Stimulated activated naive B cell treated with anti-CD40 and anti-IgM and Interleukin-4, amounts not matched to agents 10 μg/mL and 1 μg/mL and 100 μg/mL, for 72 hours (primary cell): ENCODE data around the gene ASTN2.
A peak's percentile ranks its signal among the peaks of the same experiment; 100 is the strongest.
"Not testable (repeated sequence)": the region's sequence is repeated elsewhere in the genome, so short reads cannot be mapped to it uniquely, and the experiment has no call there.

ENCODE experiments used
- ATAC-seq, 2 donors: fragments of 150-1000 bp; cut with Tn5 transposase; replicated peaks; 2 replicates each; pipeline ENCODE4 v1.10.0; 2021; ENCODE audit warnings: moderate library complexity in 1 of 2
- DNase-seq: peaks from one replicate; pipeline ENCODE4 v3.0.0; 2021
- H3K27ac Mint-ChIP-seq: one replicate; pipeline ENCODE4 v1.8.0; 2022; ENCODE audit warnings: mild to moderate bottlenecking, mixed read lengths
- H3K27me3 Mint-ChIP-seq, 2 donors: one replicate each; pipeline ENCODE4 v1.8.0; 2022; ENCODE audit warnings: mixed read lengths in 2 of 2
- H3K36me3 Mint-ChIP-seq, 2 donors: one replicate each; pipeline ENCODE4 v1.8.0; 2022; ENCODE audit warnings: mixed read lengths in 2 of 2, mild to moderate bottlenecking in 1 of 2
- H3K4me1 Mint-ChIP-seq, 2 donors: one replicate each; pipeline ENCODE4 v1.8.0; 2022; ENCODE audit warnings: mixed read lengths in 2 of 2, mild to moderate bottlenecking in 1 of 2
- H3K4me3 Mint-ChIP-seq, 2 donors: one replicate each; pipeline ENCODE4 v1.8.0; 2022; ENCODE audit warnings: mild to moderate bottlenecking in 2 of 2, mixed read lengths in 2 of 2, moderate library complexity in 1 of 2
- H3K9me3 Mint-ChIP-seq, 2 donors: one replicate each; pipeline ENCODE4 v1.8.0; 2022; ENCODE audit warnings: mixed read lengths in 2 of 2, mild to moderate bottlenecking in 1 of 2

ASTN2 gene

GRCh38 chr9:116460026-116460425 is 954.8 kb downstream of the ASTN2 start:
- Mint-ChIP-seq H3K4me3 (no peak overlapping the region), H3K9me3 (peaks cover 8 to 16% of the 10 kb centered on the region in 2 donors), H3K4me1 (no peaks in the 10 kb centered on the region), H3K27me3 (no peaks in the 10 kb centered on the region), H3K36me3 (peaks cover 0 to 3% of the 10 kb centered on the region in 2 donors), H3K27ac (no peak overlapping the region)
- ATAC-seq (no peak), DNase-seq (no peak)

DNA sequence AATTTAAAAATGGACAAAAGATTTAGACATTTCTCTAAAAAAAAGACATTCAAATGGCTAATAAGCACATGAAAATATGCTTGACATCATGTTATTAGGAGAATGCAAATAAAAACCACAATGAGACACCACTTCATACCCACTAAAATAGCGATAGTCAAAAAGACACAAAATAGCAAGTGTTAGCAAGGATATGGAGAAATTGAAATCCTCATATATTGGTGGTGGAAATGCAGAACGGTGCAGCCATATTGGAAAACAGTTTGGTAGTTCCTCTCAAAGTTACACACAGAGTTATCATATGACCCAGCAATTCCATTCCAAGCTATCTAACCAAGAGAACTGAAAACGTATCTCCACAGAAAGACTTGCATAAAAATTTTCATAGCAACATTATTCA is 955.3 kb downstream of the ASTN2 start:
- no peak overlapping the region for H3K27ac Mint-ChIP-seq
- no peaks in the 10 kb centered on the region for H3K4me1 Mint-ChIP-seq
- no peak for DNase-seq
- peaks cover 8 to 16% of the 10 kb centered on the region in 2 donors for H3K9me3 Mint-ChIP-seq
- ATAC-seq, result no peak
- H3K4me3 Mint-ChIP-seq, result no peak overlapping the region
- peaks cover 0 to 3% of the 10 kb centered on the region in 2 donors for H3K36me3 Mint-ChIP-seq
- H3K27me3 Mint-ChIP-seq, result no peaks in the 10 kb centered on the region

- ATAC-seq, result no peak
- DNase-seq, result no peak
- H3K27me3 Mint-ChIP-seq, result no peaks in the 10 kb centered on the region
- no peak overlapping the region for H3K27ac Mint-ChIP-seq
- H3K4me1 Mint-ChIP-seq, result no peaks in the 10 kb centered on the region
- H3K4me3 Mint-ChIP-seq, result no peak overlapping the region
- peaks cover 8 to 16% of the 10 kb centered on the region in 2 donors for H3K9me3 Mint-ChIP-seq
- H3K36me3 Mint-ChIP-seq, result peaks cover 0 to 3% of the 10 kb centered on the region in 2 donors
Observed at GRCh38 chr9:116456490-116457088, 958.3 kb downstream of the ASTN2 start.

GRCh38 chr9:116454539-116454938 is 960.3 kb downstream of the ASTN2 start:
- DNase-seq, H3K4me1 Mint-ChIP-seq, H3K27ac Mint-ChIP-seq, ATAC-seq, H3K4me3 Mint-ChIP-seq, H3K36me3 Mint-ChIP-seq, H3K27me3 Mint-ChIP-seq: not testable (repeated sequence)
- peaks cover 8 to 13% of the 10 kb centered on the region in 2 donors for H3K9me3 Mint-ChIP-seq

DNA sequence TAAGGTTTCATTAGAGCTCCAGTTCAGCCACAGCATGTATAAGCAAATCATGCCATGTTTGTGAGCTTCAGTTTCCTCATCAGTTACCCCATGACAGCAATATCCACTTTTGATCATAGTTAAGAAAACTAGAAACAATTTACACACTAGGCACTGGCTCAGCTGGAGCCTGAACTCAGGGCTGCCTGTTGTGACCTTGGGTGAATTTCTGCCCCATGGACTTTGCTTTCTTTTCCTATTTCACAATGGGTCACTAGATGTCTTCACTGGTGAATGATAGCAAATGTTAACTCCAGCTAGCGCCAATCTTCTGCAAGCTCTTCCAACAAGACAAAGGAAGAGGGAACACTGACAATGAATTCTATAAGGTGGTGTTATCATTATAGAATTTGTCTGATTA is 961.1 kb downstream of the ASTN2 start:
- ATAC-seq (no peak), DNase-seq (no peak)
- peaks cover 0 to 2% of the 10 kb centered on the region in 2 donors for H3K4me1 Mint-ChIP-seq
- H3K4me3 Mint-ChIP-seq, result no peak overlapping the region
- H3K27me3 Mint-ChIP-seq, result no peaks in the 10 kb centered on the region
- H3K36me3 Mint-ChIP-seq, result peaks cover 0 to 3% of the 10 kb centered on the region in 2 donors
- peaks cover 8 to 13% of the 10 kb centered on the region in 2 donors for H3K9me3 Mint-ChIP-seq
- H3K27ac Mint-ChIP-seq, result no peak overlapping the region

GRCh38 chr9:116452634-116453033 is 962.2 kb downstream of the ASTN2 start:
- Mint-ChIP-seq H3K27me3 (no peaks in the 10 kb centered on the region), H3K9me3 (peaks cover 8 to 10% of the 10 kb centered on the region in 2 donors), H3K4me1 (peaks cover 0 to 2% of the 10 kb centered on the region in 2 donors), H3K4me3 (no peak overlapping the region), H3K27ac (no peak overlapping the region), H3K36me3 (peaks cover 0 to 3% of the 10 kb centered on the region in 2 donors)
- DNase-seq, result no peak
- ATAC-seq, result no peak

- H3K27me3 Mint-ChIP-seq, result no peaks in the 10 kb centered on the region
- H3K9me3 Mint-ChIP-seq, result peaks cover 8 to 10% of the 10 kb centered on the region in 2 donors
- H3K4me3 Mint-ChIP-seq, result no peak overlapping the region
Observed at GRCh38 chr9:116452227-116452626, 962.6 kb downstream of the ASTN2 start.

DNA sequence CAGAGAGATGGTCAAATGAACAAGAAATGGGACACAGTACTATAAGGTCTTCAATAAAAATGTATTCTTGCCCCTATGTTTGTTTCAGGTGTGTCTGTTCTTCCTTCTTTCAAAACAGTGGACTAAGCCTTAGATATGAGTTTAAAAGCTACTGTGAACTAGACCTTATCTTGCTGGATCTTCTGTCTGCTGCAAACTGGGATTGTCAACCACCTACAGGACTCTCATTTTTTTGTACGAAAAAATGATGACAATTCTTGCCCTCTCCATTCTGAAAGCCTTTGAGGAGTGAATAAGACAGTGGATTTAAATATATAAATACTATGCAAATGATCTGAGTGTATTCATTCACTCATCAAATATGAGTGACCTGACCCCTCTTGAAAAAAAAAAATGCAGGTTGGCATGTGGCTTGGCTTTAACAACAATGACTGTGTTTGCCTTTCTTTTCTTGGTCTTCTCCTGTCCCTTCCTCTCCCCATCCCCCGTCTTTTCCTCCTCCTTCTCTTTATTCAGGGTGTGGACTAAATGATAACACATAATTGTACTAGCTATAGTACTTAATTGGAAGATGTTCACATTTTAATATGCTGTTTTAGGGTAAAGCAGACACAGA is 963.2 kb downstream of the ASTN2 start:
- Mint-ChIP-seq H3K4me1 (peaks cover 0 to 2% of the 10 kb centered on the region in 2 donors), H3K27me3 (no peaks in the 10 kb centered on the region), H3K27ac (no peak overlapping the region), H3K36me3 (peaks cover 0 to 1% of the 10 kb centered on the region in 2 donors), H3K9me3 (peaks cover 2 to 7% of the 10 kb centered on the region in 2 donors), H3K4me3 (no peak overlapping the region)
- DNase-seq (no peak), ATAC-seq (no peak)

More at GRCh38 chr9:116452227-116452626, 962.6 kb downstream of the ASTN2 start:
- ATAC-seq (no peak), DNase-seq (no peak)
- peaks cover 0 to 3% of the 10 kb centered on the region in 2 donors for H3K36me3 Mint-ChIP-seq
- H3K27ac Mint-ChIP-seq, result no peak overlapping the region
- peaks cover 0 to 2% of the 10 kb centered on the region in 2 donors for H3K4me1 Mint-ChIP-seq

DNA sequence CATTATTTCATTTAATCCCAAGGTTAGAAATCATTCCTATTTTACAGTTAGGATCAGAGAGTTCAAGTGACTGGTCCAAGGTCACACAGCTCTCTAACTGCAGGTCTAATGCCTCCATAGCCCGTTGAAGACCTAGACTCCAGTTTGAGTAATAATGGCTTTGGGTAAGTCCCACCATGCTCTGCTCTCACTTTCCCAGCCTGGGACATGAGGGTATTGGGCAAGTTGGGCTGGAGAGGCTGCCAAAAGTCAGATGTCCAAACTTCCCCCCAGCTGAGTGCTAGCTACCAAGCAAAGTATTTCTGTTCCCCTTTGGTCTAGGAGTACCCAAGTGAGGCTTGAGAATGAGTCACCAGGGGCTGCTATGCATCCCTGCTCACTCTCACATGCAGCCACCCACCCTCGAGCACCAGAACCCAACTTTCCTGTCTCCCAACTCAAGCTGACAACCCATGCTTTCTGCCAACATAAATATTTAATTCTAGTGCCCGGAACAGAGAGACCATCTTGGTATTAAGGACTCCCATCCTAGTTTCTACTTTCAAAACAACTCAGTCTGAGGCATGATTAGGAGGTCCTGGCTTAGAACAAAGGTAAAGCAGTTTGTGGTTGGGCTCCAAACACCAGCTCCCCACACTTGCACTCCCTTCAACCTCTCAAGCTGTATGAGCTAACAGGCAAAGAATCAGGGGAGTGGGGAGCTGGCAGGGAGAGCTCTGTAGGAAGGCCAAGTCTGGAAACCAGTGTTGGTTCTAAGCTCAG is 964.3 kb downstream of the ASTN2 start:
- peak; percentile 90 to 98 for ATAC-seq
- Mint-ChIP-seq H3K36me3 (no peaks in the 10 kb centered on the region), H3K4me3 (no peak overlapping the region), H3K27ac (no peak overlapping the region), H3K9me3 (no peaks in the 10 kb centered on the region), H3K27me3 (no peaks in the 10 kb centered on the region), H3K4me1 (peaks cover 0 to 2% of the 10 kb centered on the region in 2 donors)
- DNase-seq, result peak; percentile 15

DNA sequence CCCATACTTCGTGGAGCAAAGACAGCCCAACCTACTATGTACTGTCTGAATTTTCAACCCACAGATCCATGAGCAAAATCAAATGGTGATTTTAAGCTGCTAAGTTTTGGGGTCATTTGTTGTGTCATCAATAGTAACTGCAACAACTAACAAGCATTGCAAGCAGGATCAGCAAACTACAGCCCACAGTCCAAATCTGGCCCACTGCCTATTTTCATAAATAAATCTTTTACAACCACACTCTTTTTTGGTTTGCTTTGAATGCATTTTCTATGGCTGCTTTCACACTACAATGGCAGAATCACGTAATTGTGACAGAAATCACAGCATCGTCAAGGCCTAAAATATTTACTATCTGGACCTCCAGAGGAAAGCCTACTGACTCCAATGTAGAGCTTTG is 964.9 kb downstream of the ASTN2 start:
- Mint-ChIP-seq H3K4me1 (peaks cover 0 to 2% of the 10 kb centered on the region in 2 donors), H3K27ac (no peak overlapping the region), H3K27me3 (no peaks in the 10 kb centered on the region), H3K9me3 (no peaks in the 10 kb centered on the region), H3K4me3 (no peak overlapping the region), H3K36me3 (no peaks in the 10 kb centered on the region)
- DNase-seq, result no peak
- ATAC-seq, result no peak

- Mint-ChIP-seq H3K27ac (no peak overlapping the region), H3K4me1 (peaks cover 0 to 2% of the 10 kb centered on the region in 2 donors), H3K27me3 (no peaks in the 10 kb centered on the region)
Observed at GRCh38 chr9:116448431-116448830, 966.4 kb downstream of the ASTN2 start.

GRCh38 chr9:116447934-116448333 is 966.9 kb downstream of the ASTN2 start:
- Mint-ChIP-seq H3K36me3 (no peaks in the 10 kb centered on the region), H3K27me3 (no peaks in the 10 kb centered on the region), H3K4me1 (peaks cover 0 to 2% of the 10 kb centered on the region in 2 donors), H3K27ac (no peak overlapping the region), H3K9me3 (no peaks in the 10 kb centered on the region), H3K4me3 (no peak overlapping the region)
- ATAC-seq, result no peak
- DNase-seq, result no peak

More at GRCh38 chr9:116448431-116448830, 966.4 kb downstream of the ASTN2 start:
- Mint-ChIP-seq H3K4me3 (no peak overlapping the region), H3K36me3 (no peaks in the 10 kb centered on the region), H3K9me3 (no peaks in the 10 kb centered on the region)
- no peak for ATAC-seq
- DNase-seq, result no peak

DNA sequence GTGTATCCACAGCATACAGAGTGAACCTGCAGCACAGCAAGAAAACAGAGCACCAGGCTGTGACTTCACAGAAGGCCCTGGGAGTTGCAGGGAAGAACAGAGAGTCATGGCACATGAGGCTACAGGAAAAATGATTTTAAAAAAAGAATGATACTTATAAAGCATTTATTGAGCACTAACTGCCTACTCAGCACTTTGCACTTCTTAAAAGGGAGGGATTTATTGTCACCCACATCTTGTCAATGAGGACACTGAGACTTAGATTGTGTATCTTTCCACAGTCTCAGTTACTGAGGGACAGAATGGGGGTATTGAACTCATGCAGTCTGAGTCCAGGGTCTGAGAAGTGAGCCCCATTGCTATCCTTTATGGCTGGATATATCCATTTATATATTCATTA is 972.3 kb downstream of the ASTN2 start:
- no peak overlapping the region for H3K4me3 Mint-ChIP-seq
- H3K27ac Mint-ChIP-seq, result no peak overlapping the region
- no peak for ATAC-seq
- no peak for DNase-seq
- H3K9me3 Mint-ChIP-seq, result no peaks in the 10 kb centered on the region
- H3K4me1 Mint-ChIP-seq, result no peaks in the 10 kb centered on the region
- H3K36me3 Mint-ChIP-seq, result peaks cover 6 to 13% of the 10 kb centered on the region in 2 donors
- no peaks in the 10 kb centered on the region for H3K27me3 Mint-ChIP-seq

- peaks cover 0 to 1% of the 10 kb centered on the region in 2 donors for H3K9me3 Mint-ChIP-seq
- H3K36me3 Mint-ChIP-seq, result peaks cover 6 to 13% of the 10 kb centered on the region in 2 donors
- no peaks in the 10 kb centered on the region for H3K4me1 Mint-ChIP-seq
- H3K4me3 Mint-ChIP-seq, result no peak overlapping the region
- ATAC-seq, result no peak
- DNase-seq, result no peak
- no peaks in the 10 kb centered on the region for H3K27me3 Mint-ChIP-seq
- no peak overlapping the region for H3K27ac Mint-ChIP-seq
Observed at GRCh38 chr9:116437411-116438370, 977.2 kb downstream of the ASTN2 start.
